GM21526 (cell line): ENCODE data around the gene RHBDD3.
"Not testable (repeated sequence)": the region's sequence is repeated elsewhere in the genome, so short reads cannot be mapped to it uniquely, and the experiment has no call there.

Source experiments
- ATAC-seq: cut with Tn5 transposase; IDR thresholded peaks from one replicate; pipeline ENCODE4 v1.9.1; 2021; ENCODE audit warnings: moderate library complexity; ENCODE audit not compliant: unreplicated experiment, low FRiP score

RHBDD3 gene

DNA sequence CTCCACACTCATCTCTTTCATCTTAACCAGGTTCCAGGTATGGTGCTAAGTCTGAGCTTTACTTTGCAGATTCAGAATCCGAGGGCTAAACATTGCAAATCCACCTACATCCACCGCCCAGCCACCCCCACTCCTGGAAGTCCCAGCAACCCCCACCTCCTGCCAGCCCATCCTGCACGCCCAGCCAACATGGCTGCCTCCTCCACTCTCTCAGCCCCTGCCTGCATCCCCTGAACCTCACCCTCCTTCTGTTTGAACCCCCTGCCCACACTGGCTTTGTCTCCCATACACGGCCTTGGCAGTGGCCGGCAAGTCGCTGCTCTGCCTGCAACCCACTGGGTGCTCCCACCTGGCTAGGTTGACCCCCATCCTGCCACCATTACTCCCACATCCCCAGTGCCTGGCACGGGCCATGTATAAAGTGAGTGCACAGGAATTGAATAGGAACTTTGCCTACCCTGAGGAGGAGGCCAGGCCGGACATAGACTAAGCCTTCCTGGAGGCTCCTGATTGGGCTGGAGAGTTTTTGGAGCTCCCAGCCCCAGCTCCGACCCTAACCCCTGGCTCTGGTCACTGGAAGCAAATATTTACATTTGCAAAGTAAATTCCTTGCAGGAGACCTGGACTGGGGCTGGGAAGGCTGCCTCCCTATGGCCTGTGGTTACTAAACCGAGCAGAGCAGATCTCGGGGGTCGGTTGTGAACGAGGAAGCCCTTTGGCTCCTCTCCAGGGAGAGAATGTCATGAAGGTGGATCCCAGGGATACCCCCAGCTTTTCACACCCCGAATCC, 47.7 kb downstream of the RHBDD3 start:
- ATAC-seq: no peak

GRCh38 chr22:29219409-29219782, 48.4 kb downstream of the RHBDD3 start:
- not testable (repeated sequence) for ATAC-seq

DNA sequence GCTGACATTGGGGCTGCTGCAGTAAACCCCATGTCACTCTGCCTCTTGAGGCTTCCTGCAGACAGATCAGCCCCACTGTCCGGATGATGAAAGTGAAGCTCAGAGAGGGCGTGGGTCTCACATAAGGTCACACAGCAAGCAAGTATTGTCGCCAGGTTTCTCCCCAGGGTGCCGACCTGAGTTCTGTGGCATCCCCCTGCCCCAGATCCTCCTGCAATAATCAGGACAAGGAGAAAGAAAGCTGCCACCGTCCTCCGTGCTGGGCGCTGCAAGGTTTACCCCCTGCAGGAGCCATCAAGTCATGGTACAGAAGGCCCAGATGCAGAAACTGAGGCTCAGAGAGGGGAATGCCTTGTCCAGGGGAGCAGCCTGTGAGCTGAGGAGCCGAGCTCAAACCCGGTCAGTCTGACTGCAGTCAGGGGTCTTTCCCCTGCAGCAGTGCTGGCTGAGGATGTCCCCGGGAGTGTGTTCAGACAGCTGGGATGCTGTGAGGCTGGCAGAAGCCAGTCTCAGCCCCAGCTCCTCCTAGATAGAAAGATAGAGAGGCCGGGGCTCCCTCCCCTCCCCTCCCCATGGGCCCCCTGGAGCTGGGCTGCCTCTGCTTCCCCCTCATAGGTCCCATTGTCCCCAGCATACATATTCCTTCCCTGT, 48.9 kb downstream of the RHBDD3 start:
- no peak for ATAC-seq

DNA sequence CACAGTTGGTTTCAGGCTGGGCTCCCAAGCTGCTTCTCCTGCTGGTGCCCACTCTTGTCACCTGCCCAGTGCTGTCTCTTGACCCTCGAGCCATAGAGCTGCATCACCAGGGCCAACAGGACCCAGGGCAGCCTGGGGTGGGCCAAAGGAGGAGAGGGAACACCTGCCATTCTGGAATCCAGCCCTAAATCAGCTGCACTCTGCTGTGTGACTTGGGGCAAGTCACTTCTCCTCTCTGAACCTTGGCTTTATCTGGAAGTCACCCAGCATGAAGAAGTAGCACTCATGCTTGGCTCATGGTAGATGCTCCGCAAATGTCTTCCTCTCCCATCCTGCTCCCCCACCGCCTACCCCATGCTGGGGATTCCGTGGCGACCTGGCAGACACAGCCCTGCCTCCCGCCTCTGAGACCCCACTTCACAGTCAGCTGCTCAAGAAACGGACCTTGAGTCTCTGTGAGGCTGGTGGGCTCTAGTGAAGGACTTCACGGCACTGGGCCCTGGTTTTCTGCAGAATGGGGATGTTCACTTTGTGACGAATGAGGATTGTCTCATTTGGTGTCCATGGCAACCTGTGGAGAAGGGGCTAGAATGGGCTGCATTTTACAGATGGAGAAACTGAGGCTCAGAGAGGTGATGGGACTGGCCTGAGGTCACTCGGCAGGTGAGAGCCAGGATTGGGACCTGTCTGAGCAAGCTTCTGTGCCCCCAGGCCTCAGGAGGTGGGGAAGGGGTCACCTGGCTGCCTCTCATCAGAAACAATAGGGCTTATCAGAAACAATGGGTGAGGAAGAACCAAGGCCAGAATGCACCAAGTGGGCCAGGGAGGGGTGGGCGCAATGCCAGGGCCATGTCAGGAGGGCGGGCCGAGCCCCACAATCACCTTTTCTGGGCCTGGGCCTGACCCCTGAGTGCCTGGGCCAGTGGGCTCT, 49.7 kb downstream of the RHBDD3 start:
- no peak for ATAC-seq

DNA sequence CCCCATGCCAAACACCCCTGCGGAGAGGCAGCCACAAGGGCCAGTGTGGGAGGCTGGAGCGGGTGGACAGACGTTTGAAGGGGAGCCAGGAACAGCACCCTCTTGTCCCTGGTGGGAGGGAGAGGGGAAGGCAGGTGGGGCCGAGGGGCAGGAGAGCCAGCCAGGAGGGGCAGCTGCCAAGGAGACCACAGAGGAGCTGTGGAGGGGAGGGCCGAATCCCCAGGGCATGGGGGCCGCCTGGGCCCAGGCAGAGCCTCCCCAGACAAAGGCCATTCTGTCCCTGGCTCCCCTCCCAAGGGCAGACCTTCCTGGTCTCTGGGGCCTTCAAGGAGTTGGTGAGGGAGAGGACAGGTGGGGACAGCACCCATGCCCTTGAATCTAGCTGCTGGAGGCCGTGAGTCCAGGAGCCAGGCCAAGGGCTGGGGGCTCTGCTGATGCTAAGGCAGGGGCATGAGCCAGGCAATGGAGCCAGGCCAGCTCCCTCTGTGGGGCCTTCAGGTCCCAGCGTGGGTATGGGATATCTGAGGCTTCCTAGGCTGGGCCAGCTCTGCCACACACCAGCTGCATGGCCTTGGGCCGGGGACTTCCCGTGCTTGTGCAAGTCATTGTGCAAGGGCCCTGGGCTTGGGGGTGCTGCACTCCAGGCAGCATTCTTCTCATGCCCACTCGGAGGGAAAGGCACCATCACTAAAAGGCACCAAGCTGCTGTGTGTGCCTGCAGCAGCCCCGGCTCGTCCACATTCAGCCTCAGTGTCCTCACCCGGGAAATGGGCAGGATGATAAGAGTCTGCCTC, 50.7 kb downstream of the RHBDD3 start:
- no peak for ATAC-seq

GRCh38 chr22:29216011-29216872, 51.5 kb downstream of the RHBDD3 start:
- ATAC-seq: no peak

- no peak for ATAC-seq
Observed at GRCh38 chr22:29215012-29215860, 52.5 kb downstream of the RHBDD3 start.

DNA sequence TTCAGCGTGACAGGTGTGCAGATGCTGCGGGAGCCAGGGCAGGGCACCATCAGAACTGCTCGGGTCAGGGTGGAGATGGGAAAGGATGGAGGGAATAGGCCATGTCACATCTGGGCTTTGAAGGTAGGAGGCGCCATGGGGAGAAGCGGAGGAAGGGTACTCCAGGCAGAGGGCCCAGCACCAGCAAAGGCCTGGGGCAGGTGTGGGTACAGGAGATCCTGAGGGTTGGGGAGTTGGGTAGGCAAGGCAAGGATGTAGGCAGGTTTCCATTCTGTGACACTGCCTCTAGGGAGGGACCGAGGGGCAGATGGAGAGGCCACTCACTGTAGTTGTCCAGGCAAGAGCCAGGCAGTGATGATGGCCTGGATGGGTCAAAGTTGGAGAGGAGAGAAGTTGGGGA, 53.5 kb downstream of the RHBDD3 start:
- no peak for ATAC-seq

- ATAC-seq: no peak
Observed at GRCh38 chr22:29213493-29213892, 54.3 kb downstream of the RHBDD3 start.

DNA sequence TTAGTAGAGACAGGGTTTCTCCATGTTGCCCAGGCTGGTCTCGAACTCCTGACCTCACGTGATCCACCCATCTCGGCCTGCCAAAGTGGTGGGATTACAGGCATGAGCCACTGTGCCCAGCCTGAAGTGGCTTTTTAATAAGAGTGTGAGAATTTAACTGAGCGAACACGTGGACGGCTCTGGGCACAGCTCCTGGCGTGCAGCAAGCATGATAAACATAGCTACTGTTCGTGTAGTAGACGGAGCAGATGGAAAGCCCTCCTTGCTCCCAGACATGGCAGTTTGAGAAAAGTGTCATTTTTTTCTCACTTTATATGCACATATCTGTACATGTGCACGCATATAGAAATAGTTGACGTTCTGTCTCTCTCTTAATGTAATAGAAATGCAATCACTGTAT, 55.0 kb downstream of the RHBDD3 start:
- ATAC-seq: no peak

DNA sequence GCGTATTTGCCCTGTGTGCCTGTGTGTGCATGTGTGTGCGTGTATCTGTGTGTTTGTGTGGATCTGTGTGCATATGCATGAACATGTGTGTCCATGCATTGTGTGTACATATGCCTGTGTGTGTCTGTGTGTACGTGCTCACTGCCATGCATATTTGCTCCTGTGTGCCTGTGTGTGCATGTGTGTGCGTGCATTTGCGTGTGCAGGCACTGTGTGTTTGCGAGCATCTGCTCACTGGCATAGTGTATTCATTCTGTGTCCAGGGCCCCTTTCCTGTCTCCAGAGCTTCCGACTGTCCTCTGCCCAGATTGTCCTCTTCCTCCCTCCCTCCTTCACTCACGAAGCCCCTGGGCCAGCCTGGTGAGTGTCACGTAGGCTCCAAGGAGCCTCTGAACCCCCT, 56.3 kb downstream of the RHBDD3 start:
- ATAC-seq: no peak

GRCh38 chr22:29211066-29211465, 56.7 kb downstream of the RHBDD3 start:
- ATAC-seq: no peak
